Fibroblast of skin of right quadriceps (primary cell): ENCODE measurements around the gene VIT.
"Not testable (repeated sequence)": the region's sequence is repeated elsewhere in the genome, so short reads cannot be mapped to it uniquely, and the experiment has no call there.

Source experiments
- DNase-seq: peaks from one replicate; pipeline ENCODE4 v3.0.0-alpha.2; 2013

The VIT gene

GRCh38 chr2:36811071-36811470, 114.6 kb downstream of the VIT start:
- no peak for DNase-seq

GRCh38 chr2:36812196-36812595, 115.7 kb downstream of the VIT start:
- DNase-seq, result no peak

GRCh38 chr2:36818542-36818941, 122.0 kb downstream of the VIT start:
- DNase-seq, result no peak

GRCh38 chr2:36819095-36819711, 122.7 kb downstream of the VIT start:
- no peak for DNase-seq

- DNase-seq, result no peak
Observed at GRCh38 chr2:36820942-36821605, 124.6 kb downstream of the VIT start.

- no peak for DNase-seq
Observed at GRCh38 chr2:36823862-36824261, 127.4 kb downstream of the VIT start.

- no peak for DNase-seq
Observed at GRCh38 chr2:36824273-36824672, 127.8 kb downstream of the VIT start.

GRCh38 chr2:36824683-36825082, 128.2 kb downstream of the VIT start:
- not testable (repeated sequence) for DNase-seq

- no peak for DNase-seq
Observed at GRCh38 chr2:36831185-36831584, 134.7 kb downstream of the VIT start.

GRCh38 chr2:36834203-36834602, 137.7 kb downstream of the VIT start:
- no peak for DNase-seq

GRCh38 chr2:36834731-36835524, 138.4 kb downstream of the VIT start:
- no peak for DNase-seq

GRCh38 chr2:36839976-36840617, 143.6 kb downstream of the VIT start:
- no peak for DNase-seq

GRCh38 chr2:36843838-36844237, 147.3 kb downstream of the VIT start:
- no peak for DNase-seq

GRCh38 chr2:36849265-36849664, 152.8 kb downstream of the VIT start:
- DNase-seq, result no peak

GRCh38 chr2:36854241-36854640, 157.7 kb downstream of the VIT start:
- DNase-seq, result no peak

- DNase-seq, result no peak
Observed at GRCh38 chr2:36855429-36855828, 158.9 kb downstream of the VIT start.

GRCh38 chr2:36857713-36858112, 161.2 kb downstream of the VIT start:
- no peak for DNase-seq

- no peak for DNase-seq
Observed at GRCh38 chr2:36858551-36859365, 162.3 kb downstream of the VIT start.

GRCh38 chr2:36859366-36859792, 162.9 kb downstream of the VIT start:
- DNase-seq, result no peak

- no peak for DNase-seq
Observed at GRCh38 chr2:36861896-36862295, 165.4 kb downstream of the VIT start.
